ENCODE measurements around the gene NIT2.

The NIT2 gene

DNA sequence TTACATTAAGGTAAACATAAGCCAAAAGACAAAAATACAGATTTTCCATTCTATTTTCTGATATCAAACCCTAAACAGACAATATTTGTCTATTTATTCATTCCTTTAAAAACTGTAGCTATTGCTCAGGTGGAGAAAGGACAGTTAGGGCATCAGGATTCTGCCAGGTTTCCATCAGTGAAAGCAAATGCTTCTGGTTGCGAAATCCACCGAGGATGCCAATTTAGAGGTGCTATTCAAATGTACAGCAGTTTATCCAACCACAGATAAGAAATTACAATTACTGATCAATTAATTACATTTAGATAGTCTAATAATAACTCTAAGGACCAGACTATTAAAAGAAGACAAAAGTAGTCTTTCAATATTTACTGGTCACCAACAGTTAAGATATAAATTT, 62.4 kb downstream of the NIT2 start:
- no peak for DNase-seq (ENCODE audit: low read depth in 2 of 2)

DNA sequence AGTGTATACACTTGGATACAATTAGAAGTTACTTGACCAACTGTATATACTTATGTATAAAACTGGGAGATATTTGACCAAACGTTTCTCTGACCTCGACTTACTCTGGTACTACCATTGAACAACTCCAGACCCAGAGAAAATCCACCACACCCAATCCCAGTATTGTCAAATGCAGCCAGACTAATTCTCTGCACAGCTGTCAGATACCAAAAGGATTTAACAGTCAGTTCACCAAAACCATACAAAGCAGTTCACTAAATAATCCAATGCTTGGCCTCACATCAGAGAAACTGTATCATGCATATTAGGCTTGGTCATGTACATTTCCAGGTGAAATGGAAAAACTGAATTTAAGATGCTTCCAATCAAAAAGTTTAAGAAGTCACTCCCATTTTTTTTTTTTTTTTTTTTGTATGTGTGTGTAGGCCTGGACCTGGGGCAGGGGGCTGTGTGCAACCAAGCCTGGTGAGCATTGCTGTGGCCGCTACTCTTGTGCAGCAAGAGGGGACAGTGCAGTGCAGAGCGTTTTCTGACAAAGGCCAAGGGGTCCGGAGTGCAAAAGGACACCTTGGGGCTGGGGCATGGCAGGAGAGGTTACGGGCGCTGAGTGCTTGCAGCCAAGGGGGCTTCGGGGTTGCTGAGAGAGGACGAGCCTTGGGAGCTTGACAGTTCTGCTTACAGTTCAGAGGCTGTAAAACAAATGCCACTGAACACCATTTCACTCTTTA, 64.9 kb downstream of the NIT2 start:
- no peak for DNase-seq (ENCODE audit: low read depth in 2 of 2)

DNA sequence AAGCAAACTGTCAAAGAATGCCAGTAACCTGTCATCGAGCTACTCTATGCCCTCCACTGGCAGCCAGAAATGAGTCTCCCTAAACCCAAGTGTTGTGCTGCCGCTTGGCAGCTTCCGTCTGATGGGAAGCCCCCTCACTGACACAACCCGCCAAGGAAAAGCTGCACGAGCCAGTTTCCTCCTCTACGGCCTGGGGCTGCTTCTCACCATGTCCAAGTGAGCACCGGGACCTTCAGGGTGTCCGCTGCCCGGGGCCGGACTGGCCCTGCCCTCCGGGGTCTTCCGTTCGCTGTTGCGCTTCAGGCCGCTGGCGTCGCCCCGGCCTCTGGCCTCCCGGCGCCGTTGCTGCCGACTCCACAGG, 65.8 kb downstream of the NIT2 start:
- DNase-seq (ENCODE audit: low read depth in 2 of 2) = peak in 1 of 2 donors; percentile 15

DNA sequence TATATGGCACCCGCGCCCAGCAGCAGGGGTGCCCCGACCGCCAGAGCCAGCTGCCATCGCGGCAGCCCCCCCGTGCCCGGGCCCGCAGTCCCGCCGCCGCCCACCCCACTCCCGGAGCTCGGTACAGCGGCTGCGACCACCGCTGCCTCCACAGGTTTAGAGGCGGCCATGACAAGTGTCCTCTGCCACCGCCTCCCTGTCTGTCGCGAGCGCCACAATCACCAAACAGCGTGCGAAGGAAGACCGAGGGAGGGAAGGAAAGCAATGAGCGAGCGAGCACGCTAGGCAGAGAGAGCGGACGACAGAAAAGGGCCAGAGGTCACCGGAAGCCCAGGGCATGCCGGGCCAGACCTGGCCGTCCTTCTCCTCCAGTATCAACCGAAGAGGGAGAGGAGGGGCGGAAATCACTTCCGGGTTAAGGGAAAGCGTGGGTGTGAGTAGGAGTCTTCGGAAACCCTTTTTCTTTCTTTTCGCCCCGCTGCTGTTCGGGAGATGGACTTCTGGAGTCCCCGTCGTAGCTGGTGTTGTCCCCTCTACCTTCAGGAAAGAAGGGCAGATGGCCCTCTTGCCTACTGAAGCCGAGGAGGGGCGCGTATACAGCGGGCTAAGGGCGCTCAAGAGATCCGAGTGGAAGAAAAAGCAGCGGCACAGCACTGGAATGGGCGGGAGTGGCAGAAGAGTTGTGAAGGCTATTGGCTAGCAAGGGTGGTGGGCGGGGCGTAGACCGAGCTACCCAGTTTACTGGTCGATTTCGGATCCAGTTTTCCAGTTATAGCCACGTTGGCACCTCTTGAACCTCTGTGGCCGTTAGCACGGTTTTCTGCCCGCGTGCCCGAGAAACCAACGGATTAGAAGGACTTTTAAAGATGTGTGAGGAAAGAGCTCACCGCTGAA, 66.5 kb downstream of the NIT2 start, which contains the start of the genes LNP1 and TOMM70:
TSS of gene LNP1 (plus strand) at position 760 of the 894 bp plus-strand sequence. CDS start 28,191 bp downstream, outside the sequence.
TSS of gene TOMM70 (minus strand) at position 310 of the 894 bp plus-strand sequence. CDS start at position 170, 140 bp downstream.
- peak; percentile 91 to 93 for DNase-seq (ENCODE audit: low read depth in 2 of 2)

DNA sequence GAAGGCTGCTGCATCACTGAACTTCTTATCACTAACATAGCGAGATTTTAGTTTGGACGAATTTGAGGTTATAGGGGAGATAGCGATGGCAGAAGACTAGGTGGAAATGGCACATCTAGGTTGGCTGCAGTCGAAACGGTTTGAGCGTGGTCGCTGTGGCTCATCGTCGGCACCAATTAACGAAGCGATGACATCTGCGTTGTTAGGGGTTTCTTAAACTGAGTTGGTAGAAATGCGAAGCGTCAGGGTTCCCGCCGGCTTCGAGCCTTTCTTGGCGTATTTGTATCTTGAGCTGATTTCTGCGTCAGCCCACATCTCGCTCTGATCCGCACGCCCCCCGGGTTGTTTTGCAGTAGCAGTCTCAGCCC, 67.1 kb downstream of the NIT2 start:
- DNase-seq (ENCODE audit: low read depth in 2 of 2) = peak; percentile 8 to 34

DNA sequence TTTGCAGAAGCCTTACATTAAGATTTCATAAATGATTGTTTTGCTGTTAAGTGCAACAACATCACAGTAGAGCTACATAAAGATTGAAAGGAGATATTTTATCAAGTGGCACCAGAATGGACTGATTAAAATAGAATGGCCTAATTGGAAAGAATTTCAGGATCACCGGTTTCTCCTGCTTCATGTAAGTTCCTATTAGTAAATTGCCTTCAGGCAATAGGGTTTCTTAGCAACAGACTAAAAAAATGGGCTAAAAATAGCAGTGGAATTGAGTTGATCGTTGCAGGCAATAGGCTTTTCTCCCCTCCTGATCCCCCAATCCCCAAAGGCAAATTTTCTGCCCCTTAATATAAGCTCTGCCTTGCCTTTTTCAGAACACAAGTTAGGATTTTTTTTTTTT, 67.7 kb downstream of the NIT2 start:
- no peak for DNase-seq (ENCODE audit: low read depth in 2 of 2)

DNA sequence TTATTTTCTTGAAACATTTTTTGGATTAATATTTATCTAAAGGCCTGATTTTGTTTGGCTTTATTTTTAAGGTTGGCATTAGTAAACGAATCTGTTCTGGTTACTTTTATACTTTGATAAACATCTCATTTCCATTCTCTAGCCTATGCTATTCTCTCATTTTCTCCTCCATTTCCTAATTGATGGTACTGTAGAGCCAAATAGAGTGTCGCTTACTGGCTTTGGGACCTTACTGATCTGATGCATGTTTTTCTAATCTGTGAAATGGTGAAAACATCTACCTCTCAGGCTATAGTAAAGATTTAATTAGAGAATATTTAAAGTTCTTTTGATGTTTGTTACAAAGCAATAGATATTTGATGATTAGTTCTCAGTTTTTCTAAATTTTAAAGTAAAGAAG, 68.3 kb downstream of the NIT2 start:
- DNase-seq (ENCODE audit: low read depth in 2 of 2) = no peak

DNA sequence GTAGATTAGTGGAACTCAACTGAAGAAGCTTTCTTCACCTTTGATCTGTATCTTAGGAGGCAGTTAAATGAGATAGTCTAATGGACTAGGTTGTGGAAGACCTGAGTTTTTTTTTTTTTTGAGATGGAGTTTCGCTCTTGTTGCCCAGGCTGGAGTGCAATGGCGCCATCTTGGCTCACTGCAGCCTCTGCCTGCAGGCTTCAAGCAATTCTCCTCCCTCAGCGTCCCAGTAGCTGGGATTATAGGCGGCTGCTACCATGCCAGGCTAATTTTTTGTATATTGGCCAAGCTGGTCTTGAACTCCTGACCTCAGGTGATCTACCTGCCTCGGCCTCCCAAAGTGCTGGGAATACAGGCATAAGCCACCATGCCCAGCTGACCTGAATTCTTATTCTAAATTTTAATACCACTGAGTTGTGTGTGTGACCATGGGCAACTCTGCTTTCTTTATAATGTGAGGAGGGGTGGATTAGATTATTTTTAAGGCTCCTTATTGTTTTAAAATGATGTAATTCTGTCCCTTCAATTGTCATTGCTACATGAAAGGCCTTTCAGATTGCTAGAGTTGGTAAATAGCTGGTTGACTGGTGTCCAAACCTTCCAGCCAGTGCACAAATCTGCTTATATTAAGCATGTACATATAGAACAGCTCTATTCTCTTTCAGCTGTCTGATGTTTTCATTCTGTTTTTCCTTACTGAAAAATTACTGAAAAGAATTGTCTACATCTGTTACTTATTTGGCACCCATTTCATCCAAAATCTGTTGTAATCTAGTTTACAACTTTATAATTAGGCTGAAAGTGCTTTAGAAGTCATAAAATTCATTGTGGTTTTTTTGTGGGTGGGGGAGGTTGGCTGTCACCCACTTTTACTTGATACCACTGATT, 69.0 kb downstream of the NIT2 start:
- DNase-seq (ENCODE audit: low read depth in 2 of 2) = no peak

DNA sequence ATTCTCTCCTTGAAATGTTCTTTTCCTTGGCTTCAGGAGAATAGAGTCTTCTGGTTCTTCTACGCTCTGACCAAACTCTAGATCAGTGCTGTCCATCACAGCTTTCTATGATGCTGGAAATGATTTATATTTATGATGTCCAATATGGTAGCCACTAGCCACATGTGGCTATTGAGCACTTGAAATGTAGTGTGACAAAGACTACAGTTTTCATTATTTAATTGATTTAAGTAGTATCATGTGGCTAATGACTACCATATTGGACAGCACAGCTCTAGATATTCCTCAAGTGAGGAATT, 69.6 kb downstream of the NIT2 start:
- no peak for DNase-seq (ENCODE audit: low read depth in 2 of 2)

DNA sequence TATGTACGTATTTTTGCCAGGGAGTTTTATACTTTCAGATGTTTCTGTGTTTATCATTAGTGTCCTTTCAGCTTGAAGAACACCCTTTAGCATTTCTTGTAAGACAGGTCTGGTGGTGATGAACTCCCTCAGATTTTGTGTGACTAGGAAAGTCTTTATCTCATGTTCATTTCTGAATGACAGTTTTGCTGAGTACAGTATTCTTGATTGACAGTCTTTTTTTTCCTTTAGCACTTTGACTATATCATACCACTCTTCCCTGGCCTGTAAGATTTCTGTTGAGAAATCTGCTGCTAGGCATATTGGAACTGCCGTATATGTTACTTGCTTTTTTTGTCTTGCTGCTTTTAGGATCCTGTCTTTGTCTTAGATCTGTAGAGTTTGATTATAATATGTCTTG, 72.6 kb downstream of the NIT2 start:
- DNase-seq (ENCODE audit: low read depth in 2 of 2) = no peak

DNA sequence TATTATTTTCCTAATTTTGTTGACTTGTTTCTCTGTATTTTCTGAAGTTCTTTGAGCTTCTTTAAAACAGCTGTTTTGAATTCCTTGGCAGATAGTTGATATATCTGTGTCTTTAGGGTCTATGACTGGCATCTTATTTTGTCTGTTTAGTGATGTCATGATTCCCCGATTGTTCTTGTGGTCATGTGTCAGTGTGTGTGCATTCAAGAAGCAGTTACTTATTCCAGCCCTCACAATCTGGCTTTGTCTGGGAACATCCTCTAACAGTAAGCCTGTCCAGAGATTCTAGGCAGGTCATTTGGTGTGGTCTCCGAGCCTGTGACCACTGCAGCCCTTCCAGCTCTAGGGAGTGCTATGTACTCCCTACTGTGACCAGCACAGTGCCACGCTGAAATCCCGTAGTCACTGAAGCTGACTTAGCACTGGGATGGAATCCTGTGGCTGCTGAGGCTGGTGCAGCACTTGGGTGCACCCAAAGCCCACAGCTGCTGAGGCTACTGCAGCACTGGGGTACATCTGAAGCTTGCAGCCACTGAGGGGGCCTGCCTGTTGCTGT, 73.5 kb downstream of the NIT2 start:
- no peak for DNase-seq (ENCODE audit: low read depth in 2 of 2)

All from stimulated activated CD8-positive, alpha-beta memory T cell treated with anti-CD3 and anti-CD28 coated beads, Interleukin-7, amount 100 ng/mL, for 4 hours (primary cell).